GM10847 (cell line): ENCODE measurements around the gene SPEN.

Experiments
- POLR2A ChIP-seq: IDR thresholded peaks from 2 replicates; pipeline ENCODE4 v1.6.1; 2011; ENCODE audit not compliant: insufficient read length; ENCODE audit errors: extremely low read depth

The SPEN gene

DNA sequence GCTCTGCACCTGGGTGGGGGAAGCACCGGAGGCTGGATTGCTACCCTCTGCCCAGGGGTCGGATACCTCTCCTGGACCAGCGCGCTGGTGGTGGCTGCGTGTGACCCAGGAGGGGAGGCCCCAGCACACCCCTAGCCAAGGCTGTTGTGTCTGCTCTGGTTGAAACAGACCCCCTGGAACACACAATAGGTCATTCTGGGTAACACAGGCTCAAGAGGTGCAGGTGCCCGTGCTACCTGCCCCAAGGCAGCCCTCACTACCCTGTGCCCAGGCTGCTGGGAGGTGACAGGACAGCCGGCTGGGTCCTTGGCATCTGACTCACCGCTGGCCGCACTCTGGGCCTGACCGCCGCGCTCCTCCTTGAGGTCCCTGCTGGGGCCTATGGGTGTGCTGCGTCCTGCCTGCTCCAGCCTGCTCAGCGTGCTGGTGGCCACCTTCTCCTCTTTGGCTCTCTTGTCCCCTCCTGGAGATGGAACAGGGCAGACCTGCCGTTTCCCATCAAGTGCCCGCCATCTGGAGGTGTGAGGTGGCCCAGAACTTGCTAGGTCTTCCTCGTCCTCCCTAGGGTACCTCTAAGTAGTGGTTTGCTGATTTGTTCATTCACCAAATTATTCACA is 98.4 kb downstream of the SPEN start:
- no peak for TF ChIP-seq POLR2A

DNA sequence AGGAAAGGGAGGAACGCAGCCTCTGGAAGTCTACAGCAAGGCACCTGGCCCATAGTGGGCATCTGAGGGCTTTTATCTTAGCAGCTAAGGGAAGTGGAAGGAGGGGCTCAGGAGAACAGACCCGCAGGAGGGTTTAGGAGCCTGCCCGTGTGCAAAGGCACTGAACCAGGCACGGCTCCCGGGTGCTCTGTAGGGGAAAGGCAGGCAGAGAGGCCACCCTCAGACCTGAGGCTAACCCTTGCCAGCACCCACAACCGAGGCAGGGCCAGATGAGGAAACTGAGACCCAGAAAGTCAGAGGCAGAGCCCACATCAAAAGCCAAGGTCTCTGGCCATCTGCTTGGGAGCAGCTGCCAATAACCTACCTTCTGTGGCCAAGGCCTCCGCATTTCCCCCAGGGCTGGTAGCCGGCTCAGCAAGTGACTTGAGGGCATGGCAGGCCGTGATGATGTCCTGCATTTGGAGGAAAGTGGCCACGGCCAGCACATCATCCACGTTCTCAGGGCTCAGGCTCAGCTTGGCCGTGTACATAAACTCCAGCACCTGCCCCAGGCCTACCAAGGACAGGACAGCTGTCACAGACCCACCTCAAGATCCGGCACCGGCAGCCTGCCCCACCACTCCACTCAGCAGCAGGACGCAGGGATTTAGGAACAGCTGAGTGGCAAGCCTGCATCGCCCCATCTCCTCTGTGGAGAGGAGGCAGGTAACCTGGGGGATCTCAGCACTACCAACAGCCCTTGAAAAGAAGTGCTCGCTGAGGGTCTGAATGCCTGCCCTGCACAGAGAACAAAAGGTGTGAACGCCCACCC is 99.3 kb downstream of the SPEN start:
- TF ChIP-seq POLR2A = no peak

DNA sequence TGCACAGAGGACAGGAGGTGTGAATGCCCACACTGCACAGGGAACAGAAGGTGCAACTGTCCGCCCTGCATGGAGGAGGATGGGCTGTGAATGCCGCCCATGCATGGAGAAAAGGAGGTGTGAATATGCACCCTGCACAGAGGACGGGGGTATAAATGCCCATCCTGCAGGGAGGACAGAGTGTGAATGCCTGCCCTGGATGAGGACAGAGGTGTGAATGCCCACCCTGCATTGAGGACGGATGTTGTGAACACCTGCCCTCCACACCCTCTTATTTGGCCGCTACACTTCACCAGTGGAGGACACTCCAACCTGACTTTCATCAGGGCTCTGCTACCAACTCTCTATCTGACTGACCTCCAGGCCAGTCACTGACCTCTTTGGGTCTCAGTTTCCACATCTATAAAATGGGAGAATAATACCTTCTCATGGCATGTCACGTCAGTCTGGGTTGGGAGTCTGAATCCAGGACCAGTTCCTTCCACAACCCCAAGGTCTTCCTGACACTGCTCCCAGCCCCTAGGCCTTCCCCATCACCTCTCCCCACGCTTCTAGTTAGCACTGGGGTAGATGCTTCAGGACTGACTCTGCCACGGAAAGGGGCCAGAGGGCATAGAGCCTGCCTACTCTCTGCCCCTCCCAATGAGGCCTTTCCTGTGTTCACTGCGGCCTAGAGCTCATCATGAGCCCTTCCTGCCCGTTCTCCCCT is 100.0 kb downstream of the SPEN start:
- TF ChIP-seq POLR2A = no peak

DNA sequence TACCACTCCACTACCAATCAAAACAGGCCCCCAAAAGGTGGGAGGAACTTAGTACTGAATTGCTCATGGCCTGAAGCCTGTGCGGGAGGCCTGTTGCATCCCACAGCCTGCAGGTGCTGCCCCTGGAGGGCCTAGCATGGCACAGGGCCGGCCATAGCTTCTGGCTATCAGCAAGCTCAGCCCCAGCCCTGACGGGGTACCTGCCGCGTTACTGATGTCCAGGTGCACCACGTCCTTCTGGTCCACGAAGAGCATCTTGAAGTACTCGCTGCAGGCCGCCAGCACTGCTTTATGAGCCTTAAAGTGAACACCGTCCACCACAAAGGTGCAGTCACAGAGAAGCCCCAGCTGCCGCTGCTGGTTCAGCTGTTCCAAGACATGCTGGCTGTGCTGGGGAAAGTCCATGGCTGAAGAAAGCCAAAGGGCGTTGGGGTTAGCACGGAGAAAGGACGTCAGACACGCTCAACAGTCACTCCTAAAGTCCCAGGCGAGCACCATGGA is 100.6 kb downstream of the SPEN start:
- no peak for TF ChIP-seq POLR2A

DNA sequence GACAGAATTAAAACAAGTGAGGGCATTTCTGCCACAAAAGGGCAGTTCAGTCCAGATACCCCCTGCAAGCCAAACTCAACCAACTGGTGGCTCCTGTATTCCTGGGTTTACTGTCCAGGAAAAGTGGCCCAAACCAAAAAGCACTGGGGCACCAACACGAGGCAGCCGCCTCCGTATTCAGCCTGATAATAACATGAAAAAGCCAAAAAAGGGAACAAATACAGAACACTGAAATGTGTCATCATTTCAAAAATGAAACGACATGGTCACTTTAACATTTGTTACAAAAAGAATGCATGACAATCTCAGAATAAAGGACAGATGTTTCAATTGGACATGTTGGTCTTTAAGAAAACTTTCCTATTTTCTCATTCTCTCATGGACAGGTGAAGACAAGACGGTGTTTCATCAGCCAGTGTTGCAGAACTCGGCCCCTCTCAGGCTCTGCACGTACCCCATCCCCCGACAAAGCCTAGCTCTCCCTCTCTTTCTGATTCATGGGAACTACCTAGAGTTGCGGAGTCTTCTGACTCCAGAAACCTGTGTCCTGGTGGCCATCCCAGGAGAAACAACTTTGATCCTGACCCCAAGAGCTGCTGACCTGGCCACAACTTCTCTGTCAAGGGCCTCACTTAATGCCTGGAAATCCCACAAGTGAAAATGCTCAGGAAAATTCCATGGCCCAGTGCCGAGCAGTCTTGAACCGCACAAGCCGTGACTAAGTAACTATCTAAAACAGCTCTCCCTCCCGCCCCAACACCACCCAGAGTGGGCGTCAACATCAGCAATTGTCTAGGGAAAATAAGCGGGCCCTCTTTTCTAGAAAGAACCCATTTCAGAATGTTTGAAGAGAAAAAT is 101.3 kb downstream of the SPEN start:
- TF ChIP-seq POLR2A = no peak

DNA sequence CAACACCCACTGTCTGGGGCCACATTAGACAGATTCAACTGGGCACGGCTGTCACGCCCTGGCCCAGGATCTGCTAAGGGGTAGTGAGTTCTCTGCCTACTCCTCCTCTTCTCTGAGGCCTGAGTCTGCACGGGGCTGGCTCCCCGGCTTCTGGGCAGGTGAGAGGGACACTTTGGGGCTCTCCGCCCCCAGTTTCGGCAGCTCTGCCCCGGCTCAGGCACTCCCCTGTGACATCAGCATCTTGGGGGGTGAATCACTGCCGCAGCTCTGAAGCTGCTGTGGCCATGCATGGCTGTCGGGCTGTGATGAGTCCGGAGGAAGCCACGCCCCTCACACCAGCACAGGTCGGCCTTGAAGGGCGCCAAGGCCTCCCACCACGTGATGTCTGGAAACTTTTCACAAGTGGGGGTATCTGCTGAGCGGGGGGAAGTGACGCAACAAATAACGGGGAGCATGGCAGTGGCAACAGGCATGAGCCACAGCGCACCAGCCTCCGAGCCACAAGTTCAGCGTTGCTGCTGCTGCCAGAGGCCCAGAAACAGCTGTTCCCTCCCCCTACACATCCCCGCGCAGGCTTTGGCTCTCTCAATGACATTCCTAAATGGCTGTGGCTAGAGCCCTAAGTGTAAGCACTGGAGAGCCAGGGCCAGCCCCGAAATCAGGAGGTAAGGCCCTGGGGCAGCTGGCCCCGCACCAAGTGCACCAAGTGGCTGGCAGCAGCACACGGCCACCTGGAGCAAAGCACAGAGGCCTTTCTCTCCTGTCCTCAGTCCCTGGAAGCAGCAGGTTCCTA is 102.1 kb downstream of the SPEN start:
- TF ChIP-seq POLR2A = no peak

DNA sequence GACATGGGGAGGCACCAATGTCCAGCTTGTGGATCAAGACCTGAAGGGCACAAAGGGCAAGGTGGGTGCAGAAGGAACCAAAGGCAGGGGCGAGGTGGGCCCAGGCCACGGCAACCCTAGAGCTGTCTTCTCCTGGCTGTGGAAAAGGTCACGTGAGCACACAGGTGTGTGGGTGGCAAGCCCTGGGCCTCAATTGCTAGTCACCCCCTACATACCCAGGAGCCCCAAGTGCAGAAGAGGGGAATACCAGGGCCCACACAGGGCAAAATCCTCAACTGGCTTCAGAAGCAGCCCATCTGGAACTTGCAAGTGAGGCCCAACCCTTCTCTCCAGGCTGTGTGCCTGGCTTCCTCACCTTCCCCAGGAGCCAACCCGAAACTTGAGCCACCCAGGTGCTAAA is 102.8 kb downstream of the SPEN start:
- TF ChIP-seq POLR2A = no peak

DNA sequence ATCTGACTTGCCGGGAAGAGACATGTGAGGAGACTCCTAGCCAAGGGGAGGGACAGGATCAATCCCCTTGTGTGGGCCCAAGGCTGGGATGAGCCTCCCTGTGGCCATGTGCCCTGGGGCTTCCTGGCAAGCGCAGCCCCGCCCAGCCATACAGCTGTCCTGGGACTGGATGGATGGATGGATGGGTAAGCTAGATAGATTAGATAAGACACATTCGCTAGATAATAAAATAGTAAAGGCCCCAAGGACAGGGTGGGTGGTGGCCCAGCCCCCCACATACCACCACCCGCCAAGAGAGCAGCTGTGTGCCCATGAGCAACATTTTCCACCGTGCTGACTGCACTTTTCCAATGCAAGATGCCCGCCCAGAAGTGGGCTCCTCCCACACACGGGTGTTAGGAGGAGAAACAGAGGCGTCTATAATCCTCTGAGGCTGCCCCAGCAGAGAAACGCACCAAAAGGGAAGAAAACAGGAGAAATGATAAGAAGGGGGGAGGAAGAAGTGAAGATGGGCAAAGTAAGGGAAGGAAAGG is 103.3 kb downstream of the SPEN start:
- TF ChIP-seq POLR2A = no peak

DNA sequence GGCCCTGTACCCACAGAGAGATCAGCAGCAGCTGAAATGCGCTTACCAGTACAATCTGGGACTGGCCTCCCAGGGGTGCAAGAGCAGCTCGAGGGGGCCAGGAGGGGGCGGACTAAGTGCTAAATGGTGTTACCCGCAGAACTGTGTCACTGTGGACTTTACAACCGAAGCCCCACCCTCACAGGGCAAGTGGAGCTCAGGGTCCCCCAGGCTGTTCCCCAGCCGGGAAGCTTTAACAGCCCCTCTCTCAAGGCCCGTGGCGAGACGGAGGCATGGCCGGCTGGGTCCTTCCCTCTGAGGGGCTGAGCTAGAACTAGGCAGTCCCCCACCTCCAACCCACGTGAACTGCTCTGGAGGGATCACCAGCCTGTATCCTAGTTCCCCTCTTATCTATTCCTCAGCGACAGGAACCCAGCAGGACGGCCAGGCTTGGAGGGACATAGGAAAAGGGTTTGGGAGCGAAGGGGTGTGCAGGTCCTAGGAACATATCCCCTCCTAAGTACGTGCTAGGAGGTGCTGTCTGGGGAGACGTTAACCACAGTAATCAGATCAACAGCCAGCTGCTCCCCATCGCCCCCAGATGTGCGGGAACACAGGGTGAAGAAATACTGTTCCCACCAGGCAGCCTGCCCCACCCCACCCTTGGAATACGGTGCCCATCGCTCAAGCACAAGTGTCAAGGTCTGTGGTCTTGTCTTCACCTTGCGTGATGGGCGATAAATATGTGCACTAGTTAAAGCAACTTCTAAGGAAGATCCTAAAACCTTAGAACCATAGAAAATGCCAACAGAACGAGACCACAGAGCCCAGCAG is 104.0 kb downstream of the SPEN start:
- no peak for TF ChIP-seq POLR2A

DNA sequence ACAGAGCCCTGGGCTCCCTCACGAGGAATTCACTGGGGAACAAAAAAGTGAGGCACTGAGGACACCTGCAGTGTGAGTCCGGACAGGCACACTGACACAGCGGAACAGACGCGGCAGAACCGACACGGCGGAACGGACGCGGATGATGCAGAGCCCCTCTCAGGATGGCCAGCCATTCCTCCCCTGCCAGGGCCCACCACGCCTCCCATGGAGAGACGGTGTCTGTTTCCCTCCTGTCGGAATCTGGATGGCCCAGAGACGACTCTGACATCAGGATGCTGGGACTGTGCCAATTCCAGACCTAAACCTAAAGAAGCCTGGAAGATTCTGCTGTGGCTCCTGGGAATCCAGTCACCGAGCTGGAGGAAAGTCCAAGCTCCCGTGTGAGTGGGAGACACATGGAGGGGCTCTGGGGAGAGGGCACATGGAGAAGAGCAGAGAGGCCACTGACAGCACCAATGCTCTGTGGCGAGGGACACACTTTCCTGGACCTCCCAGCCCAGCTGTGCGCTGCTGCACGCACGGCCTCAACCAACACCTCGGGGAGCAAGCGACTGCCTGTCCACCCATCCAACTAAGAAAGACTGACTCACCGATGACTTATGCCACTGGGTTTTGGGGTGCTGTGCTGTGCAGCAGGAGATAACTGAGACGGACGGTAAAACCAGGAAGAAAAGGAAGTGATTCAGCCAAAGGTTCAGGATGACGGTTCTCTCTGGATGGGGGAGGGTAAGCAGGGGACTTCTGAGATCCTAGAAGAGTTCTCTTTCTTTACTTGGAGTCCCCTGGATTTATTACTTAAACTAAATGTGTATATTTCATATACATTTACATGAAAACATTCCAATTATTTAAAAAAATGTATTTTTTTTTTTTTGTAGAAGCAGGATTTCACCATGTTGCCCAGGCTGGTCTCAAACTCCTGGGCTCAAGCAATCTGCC is 105.1 kb downstream of the SPEN start:
- no peak for TF ChIP-seq POLR2A

DNA sequence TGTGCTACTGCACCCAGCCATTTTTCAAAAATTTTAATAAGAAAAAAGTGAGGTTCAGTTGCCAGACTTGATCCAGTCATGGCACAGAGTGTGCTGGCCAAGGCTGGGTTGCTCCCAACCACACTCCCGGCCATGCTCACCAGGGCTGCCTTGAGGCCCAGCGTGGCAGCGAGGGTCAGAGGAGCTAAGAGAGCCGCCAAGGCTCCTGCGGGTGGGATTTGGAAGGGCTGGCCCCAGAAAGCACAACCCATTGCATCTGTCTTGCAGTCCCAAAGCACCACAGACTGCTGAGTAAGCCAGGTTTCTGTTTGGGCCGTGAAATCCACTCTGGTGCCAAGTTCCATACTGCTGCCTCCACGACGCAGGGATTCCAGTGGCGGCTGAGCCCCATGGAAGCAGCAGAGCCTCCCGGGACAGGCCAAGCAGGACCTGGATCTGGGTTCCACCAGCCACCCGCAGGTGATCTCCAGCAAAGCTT is 105.8 kb downstream of the SPEN start:
- no peak for TF ChIP-seq POLR2A

DNA sequence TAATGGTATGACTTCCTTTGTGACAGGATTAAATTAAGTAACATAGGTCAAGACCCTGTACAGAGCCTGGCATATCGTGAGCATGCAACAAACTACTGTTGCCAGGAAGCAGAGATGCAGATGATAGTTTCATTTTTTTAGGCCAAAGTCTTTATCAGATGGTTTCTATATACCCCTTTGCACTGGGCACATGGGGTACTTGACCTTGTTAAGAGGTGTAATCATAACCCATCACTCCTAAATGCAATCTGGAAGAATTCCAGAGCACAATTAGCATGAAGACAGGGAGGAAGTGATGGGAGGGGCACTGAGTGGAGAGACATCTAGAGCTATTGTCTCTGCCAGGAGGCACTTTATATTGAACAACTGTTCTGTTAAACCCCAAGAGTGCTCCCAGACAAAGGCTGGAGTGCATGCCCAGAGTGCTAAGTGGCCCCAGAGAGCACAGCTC is 106.3 kb downstream of the SPEN start:
- no peak for TF ChIP-seq POLR2A
